Sigmoid colon (tissue), 4 donors: ENCODE results near the gene TBCB.

Experiments used
- POLR2A ChIP-seq, 2 donors: fragments of 450-650 bp; IDR thresholded peaks; one replicate each; pipeline ENCODE4 v1.6.1; 2016; ENCODE audit warnings: antibody characterized with exemption in 2 of 2, mild to moderate bottlenecking in 2 of 2, moderate library complexity in 2 of 2
- POLR2AphosphoS5 ChIP-seq, 4 donors: sonication (generic); formaldehyde crosslinking; IDR thresholded peaks; one replicate each; pipeline ENCODE4 v1.6.1; 2017; ENCODE audit warnings: antibody characterized with exemption in 4 of 4
- TF ChIP-seq, protein P1 (sequence below), 4 experiments: fragments of 450-650 bp in 3 of 4; fragments of 200-600 bp in 1 of 4; IDR thresholded peaks; one replicate each; pipeline ENCODE4 v1.5.1; 2016 to 2019; ENCODE audit warnings: antibody characterized with exemption in 4 of 4, mild to moderate bottlenecking in 3 of 4, moderate library complexity in 2 of 4

- TF ChIP-seq POLR2A (IDR thresholded peaks at IDR 0.05) (no peak), POLR2AphosphoS5 (IDR thresholded peaks at IDR 0.05) (no peak)
- TF ChIP-seq, protein P1, sequence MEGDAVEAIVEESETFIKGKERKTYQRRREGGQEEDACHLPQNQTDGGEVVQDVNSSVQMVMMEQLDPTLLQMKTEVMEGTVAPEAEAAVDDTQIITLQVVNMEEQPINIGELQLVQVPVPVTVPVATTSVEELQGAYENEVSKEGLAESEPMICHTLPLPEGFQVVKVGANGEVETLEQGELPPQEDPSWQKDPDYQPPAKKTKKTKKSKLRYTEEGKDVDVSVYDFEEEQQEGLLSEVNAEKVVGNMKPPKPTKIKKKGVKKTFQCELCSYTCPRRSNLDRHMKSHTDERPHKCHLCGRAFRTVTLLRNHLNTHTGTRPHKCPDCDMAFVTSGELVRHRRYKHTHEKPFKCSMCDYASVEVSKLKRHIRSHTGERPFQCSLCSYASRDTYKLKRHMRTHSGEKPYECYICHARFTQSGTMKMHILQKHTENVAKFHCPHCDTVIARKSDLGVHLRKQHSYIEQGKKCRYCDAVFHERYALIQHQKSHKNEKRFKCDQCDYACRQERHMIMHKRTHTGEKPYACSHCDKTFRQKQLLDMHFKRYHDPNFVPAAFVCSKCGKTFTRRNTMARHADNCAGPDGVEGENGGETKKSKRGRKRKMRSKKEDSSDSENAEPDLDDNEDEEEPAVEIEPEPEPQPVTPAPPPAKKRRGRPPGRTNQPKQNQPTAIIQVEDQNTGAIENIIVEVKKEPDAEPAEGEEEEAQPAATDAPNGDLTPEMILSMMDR (IDR thresholded peaks at IDR 0.05): no peak
Measured at GRCh38 chr19:36116344-36116637, 1.0 kb downstream of the TBCB start.
